Activated CD4-positive, alpha-beta T cell treated with anti-CD3 and anti-CD28 coated beads for 36 hours (primary cell): ENCODE results near the gene EML6. TPM values are rescaled to one million over a fixed set of nuclear protein-coding genes. Genes with fewer than 3 reads are reported as not detected.

Experiments
- ATAC-seq: fragments of 200-7000 bp; cut with Tn5 transposase; one replicate; pipeline ENCODE4 v1.10.0; 2021; ENCODE audit warnings: mild to moderate bottlenecking, moderate library complexity
- CTCF ChIA-PET: fragments of 350-600 bp; sonication (Branson Sonifier 250); formaldehyde crosslinking; loops from one replicate; lab custom pipeline; 2021; ENCODE audit warnings: antibody characterized with exemption; lab: Charles Lee
- POLR2A ChIA-PET: fragments of 350-600 bp; sonication (Branson Sonifier 250); formaldehyde crosslinking; loops from one replicate; lab custom pipeline; 2021; ENCODE audit warnings: antibody characterized with exemption, inconsistent platforms; lab: Charles Lee
- DNase-seq: peaks from one replicate; pipeline ENCODE4 v3.0.0-alpha.2; 2020
- H3K27ac Mint-ChIP-seq: one replicate; pipeline ENCODE4 v1.8.0; 2021; ENCODE audit warnings: mixed read lengths
- H3K27me3 Mint-ChIP-seq: one replicate; pipeline ENCODE4 v1.8.0; 2021; ENCODE audit warnings: mixed read lengths
- H3K36me3 Mint-ChIP-seq: one replicate; pipeline ENCODE4 v1.8.0; 2021; ENCODE audit warnings: low read depth, mixed read lengths
- H3K4me1 Mint-ChIP-seq: one replicate; pipeline ENCODE4 v1.8.0; 2021; ENCODE audit warnings: mixed read lengths
- H3K4me3 Mint-ChIP-seq: one replicate; pipeline ENCODE4 v1.8.0; 2021; ENCODE audit warnings: mild to moderate bottlenecking, moderate library complexity, mixed read lengths
- H3K9me3 Mint-ChIP-seq: one replicate; pipeline ENCODE4 v1.8.0; 2021; ENCODE audit warnings: low read depth, mixed read lengths
- intact Hi-C, 2 experiments: fragments of 100-400 bp; cut with DNase I in 1 of 2; cut with micrococcal nuclease in 1 of 2; formaldehyde crosslinking; loops; one replicate each; pipeline versions ENCODE4 v1.14.2 to v1.15.1; 2022 to 2024; cut with DNase I, micrococcal nuclease
- total RNA-seq, 2 experiments: library from RNA; stranded (reverse); gene quantifications; one replicate each; pipeline ENCODE4 v1.2.3, GENCODE V29; 2021

The EML6 gene
- total RNA-seq, 2 experiments from 2014 or later, result 0.16 to 0.30 TPM

DNA sequence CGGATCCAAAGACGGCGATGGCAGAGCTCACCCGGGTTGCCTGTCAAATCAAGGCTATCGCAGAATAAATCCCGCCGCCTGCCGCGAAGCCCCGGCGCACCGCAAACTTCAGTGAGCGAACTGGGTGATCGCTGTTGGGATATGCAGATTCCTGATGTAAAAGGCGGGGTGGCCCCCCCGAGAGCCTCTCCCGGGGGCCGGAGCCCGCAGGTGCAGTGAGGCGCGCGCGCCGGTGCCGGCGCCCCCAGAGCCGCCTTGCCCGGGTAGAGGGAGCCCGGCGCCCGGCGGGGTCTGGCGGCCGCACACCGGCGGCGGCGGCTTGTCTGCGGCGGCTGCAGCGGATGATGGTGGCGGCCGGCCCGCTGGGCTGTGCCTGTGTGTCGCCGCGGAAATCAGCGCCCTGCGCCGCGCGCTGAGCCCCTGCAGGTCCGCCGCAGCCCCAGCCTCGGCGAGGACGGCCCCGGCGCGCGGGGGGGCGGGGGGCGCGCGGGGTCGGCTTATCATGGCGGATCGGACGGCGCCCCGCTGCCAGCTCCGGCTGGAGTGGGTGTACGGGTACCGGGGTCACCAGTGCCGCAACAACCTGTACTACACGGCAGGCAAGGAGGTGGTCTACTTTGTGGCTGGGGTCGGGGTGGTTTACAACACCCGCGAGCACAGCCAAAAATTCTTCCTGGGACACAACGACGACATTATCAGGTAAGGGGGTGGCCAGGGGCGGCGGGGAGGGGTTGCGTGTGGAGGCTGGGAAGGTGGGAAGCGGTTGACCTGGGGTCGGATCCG is 1.3 kb downstream of the EML6 start:
- CTCF ChIA-PET, result no interaction called here
- POLR2A ChIA-PET, result no interaction called here
- Mint-ChIP-seq H3K36me3 (no peaks in the 10 kb centered on the region), H3K4me3 (peak overlapping the region; percentile 80), H3K27ac (no peak overlapping the region), H3K4me1 (peaks cover 12% of the 10 kb centered on the region), H3K27me3 (peaks cover 39% of the 10 kb centered on the region), H3K9me3 (no peaks in the 10 kb centered on the region)
- intact Hi-C loops, result loop anchor here (1.0 to 10.0 kb wide), 11 partner anchors 113 to 960 kb away; partner anchors contain the start of genes PPP4R3B (in 2 of the 2), CHAC2 (in 1 of the 2), CLHC1 (in 1 of the 2) and RPS27A (in 1 of the 2)
- DNase-seq (peak; percentile 53), ATAC-seq (no peak)

DNA sequence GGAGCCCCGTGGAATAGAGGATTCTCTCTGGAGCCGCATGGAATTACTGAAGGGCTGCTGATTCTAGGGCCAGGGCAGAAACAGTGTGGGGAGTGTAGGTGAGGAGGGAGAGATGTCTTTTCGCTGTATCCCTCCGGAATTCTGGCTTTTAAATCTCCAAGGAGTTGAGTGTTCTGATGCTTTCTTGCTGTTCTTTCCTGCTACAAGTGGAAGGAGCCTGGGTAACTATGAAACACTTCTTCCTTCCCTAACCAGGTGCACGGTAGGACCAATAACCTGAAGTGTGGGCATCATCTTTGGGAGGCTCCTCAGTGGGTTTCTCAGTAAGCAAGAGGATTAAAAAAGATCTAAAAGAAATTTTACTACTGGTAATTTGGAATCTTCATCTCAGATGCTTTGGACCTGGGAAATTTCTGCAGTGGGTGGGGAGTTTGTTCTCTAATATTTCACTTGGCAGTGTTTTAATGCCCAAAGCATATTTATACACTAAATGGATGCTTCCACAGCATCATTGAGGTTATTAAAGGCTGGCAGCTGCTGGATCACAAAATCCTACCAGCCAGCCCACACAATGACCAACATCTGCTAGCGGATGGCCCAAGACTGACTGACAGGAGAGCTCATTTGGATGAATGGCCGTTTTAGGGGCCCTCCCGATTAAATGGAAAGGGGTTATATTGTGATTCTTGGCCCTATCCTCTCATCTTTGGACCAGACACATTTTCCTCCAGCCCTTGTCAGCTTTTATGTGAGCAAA is 2.1 kb downstream of the EML6 start:
- DNase-seq, result no peak
- no peaks in the 10 kb centered on the region for H3K36me3 Mint-ChIP-seq
- intact Hi-C loops, result loop anchor here (10.0 kb wide), 4 partner anchors 449 to 961 kb away; partner anchors contain the start of genes CHAC2 (in 1 of the 2), CLHC1 (in 1 of the 2), PPP4R3B (in 1 of the 2) and RPS27A (in 1 of the 2)
- no peak overlapping the region for H3K27ac Mint-ChIP-seq
- ChIA-PET POLR2A (no interaction called here), CTCF (interaction anchor here (1.0 kb wide), 1 partner anchor 480 kb away, joined by 3 read pairs; no protein-coding TSS in a partner anchor)
- H3K9me3 Mint-ChIP-seq, result no peaks in the 10 kb centered on the region
- H3K4me1 Mint-ChIP-seq, result peaks cover 12% of the 10 kb centered on the region
- H3K27me3 Mint-ChIP-seq, result peaks cover 37% of the 10 kb centered on the region
- ATAC-seq, result no peak
- peak overlapping the region; percentile 68 for H3K4me3 Mint-ChIP-seq

DNA sequence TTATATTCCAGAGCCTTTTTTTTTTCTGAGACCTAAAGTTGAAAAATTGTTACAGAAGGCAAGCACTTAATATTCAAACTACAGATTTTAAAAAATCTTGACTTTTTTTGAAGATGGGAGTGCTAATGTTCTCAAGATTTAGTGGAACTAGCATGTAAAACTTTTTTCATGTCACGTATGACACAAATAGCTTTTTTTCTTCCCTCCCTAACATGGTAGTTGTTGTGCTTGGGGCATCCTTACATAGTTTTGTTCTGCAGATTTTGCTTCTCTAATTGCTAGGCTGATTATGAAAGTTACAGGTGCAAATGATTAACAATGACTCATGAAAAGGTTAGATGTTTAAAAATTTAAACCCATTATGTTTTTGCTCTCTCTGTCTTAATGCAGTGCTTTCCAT is 3.0 kb downstream of the EML6 start:
- DNase-seq (no peak), ATAC-seq (no peak)
- H3K36me3 Mint-ChIP-seq, result no peaks in the 10 kb centered on the region
- no peak overlapping the region for H3K27ac Mint-ChIP-seq
- peaks cover 12% of the 10 kb centered on the region for H3K4me1 Mint-ChIP-seq
- intact Hi-C loops, result loop anchor here (10.0 kb wide), 4 partner anchors 448 to 962 kb away; partner anchors contain the start of genes CHAC2 (in 1 of the 2), CLHC1 (in 1 of the 2), PPP4R3B (in 1 of the 2) and RPS27A (in 1 of the 2)
- ChIA-PET CTCF (interaction anchor here (1.0 kb wide), 1 partner anchor 481 kb away, joined by 3 read pairs; no protein-coding TSS in a partner anchor), POLR2A (no interaction called here)
- no peaks in the 10 kb centered on the region for H3K9me3 Mint-ChIP-seq
- H3K27me3 Mint-ChIP-seq, result peaks cover 41% of the 10 kb centered on the region
- H3K4me3 Mint-ChIP-seq, result no peak overlapping the region

DNA sequence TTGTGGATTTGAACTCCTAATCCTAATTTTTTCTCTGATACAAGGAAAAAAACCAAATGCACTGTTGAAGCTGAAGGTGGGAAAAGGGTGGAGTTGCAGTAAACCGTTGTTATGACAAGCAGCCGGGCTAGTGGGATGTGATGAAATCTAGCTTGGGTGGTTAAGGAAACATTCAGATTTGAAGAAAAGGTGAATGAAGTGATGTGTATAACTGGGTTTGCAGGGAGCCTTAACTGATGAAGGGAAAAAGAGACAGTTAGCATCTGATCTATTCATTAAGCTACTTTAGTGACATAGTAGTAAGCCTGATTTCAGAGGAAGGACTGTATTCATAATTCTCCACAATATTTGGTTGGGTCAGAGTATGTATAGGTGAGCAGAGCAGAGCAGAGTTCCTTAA is 3.5 kb downstream of the EML6 start:
- Mint-ChIP-seq H3K27ac (no peak overlapping the region), H3K4me1 (peaks cover 12% of the 10 kb centered on the region), H3K27me3 (peaks cover 44% of the 10 kb centered on the region), H3K9me3 (no peaks in the 10 kb centered on the region), H3K36me3 (no peaks in the 10 kb centered on the region), H3K4me3 (no peak overlapping the region)
- intact Hi-C loops, result loop anchor here (10.0 kb wide), 4 partner anchors 448 to 962 kb away; partner anchors contain the start of genes CHAC2 (in 1 of the 2), CLHC1 (in 1 of the 2), PPP4R3B (in 1 of the 2) and RPS27A (in 1 of the 2)
- ATAC-seq, result no peak
- ChIA-PET POLR2A (no interaction called here), CTCF (interaction anchor here (1.0 kb wide), 1 partner anchor 9 kb away, joined by 3 read pairs; no protein-coding TSS in a partner anchor)
- DNase-seq, result no peak

DNA sequence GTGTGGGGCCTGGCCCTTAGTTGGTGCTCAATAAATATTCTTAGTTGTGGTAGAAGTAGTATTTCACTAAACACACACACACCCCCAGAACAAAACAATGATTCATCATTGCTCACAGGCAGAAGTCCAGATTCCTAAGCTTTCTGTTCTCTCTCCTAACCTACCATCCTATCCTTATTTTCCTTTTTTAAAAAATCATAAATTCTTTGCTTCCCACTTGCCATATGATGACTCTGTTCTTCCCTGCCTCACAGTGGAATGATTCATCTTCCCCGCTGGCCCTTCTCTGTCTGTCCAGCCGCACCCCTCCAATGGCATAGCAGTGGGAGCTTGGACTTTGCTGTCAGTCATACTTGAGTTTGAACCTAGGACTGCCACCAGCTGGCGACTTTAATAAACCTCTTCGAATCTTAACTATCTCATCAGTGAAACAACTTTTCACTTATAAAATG is 5.2 kb downstream of the EML6 start:
- no peaks in the 10 kb centered on the region for H3K36me3 Mint-ChIP-seq
- intact Hi-C loops, result loop anchor here (10.0 kb wide), 4 partner anchors 446 to 964 kb away; partner anchors contain the start of genes CHAC2 (in 1 of the 2), CLHC1 (in 1 of the 2), PPP4R3B (in 1 of the 2) and RPS27A (in 1 of the 2)

DNA sequence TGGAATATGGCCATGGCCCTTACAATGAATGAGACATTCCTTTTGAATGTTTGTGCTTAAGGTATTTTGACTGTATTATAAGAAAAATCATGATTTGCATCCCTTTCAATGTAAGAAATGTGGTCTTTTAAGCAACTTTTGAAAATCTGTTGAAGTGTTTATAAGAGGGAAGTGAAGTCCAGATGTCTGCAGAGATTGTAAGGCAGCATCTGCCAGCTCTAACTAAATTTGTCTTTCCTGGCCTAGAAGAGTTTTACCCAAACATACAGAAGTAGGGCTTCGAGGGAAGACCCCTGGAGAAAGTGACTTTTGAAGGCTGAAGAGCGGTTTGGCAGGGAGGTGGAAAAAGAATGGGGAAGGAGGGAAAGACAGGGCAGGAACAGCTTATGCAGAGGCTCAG is 12.2 kb downstream of the EML6 start:
- intact Hi-C loops, result no loop called here
- CTCF ChIA-PET, result interaction anchor here (0.6 to 1.0 kb wide), 2 partner anchors 22 to 70 kb away, joined by 3 read pairs; no protein-coding TSS in a partner anchor
- Mint-ChIP-seq H3K36me3 (no peaks in the 10 kb centered on the region), H3K9me3 (no peaks in the 10 kb centered on the region), H3K4me1 (no peaks in the 10 kb centered on the region), H3K4me3 (no peak overlapping the region), H3K27ac (no peak overlapping the region), H3K27me3 (peaks cover 15% of the 10 kb centered on the region)
- DNase-seq (no peak), ATAC-seq (no peak)
- POLR2A ChIA-PET, result no interaction called here

More for the DNA sequence above, 5.2 kb downstream of the EML6 start:
- H3K27me3 Mint-ChIP-seq, result peaks cover 47% of the 10 kb centered on the region
- no peak overlapping the region for H3K4me3 Mint-ChIP-seq
- ATAC-seq (no peak), DNase-seq (no peak)
- H3K9me3 Mint-ChIP-seq, result no peaks in the 10 kb centered on the region
- POLR2A ChIA-PET, result no interaction called here
- H3K4me1 Mint-ChIP-seq, result peaks cover 6% of the 10 kb centered on the region
- CTCF ChIA-PET, result interaction anchor here (1.0 to 1.1 kb wide), 2 partner anchors 24 to 110 kb away, joined by 3 read pairs; no protein-coding TSS in a partner anchor
- no peak overlapping the region for H3K27ac Mint-ChIP-seq

DNA sequence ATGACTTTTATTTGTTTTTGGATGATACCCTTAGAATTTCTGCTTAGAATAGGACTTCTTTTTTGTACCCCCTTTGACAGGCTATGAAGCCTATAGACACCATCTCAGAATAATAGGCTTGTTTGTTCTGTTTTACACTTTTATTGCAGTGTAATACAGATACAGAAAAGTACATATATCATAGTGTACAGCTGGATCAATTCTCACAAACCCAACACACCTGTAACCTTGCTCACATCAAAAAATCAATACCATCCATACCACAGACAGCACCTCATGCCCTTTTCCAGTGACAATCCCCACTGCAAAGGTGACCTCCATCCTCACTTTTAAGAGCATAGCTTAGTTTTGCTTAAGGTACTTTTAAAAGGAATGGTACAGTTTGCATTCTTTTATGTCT is 14.8 kb downstream of the EML6 start:
- ChIA-PET CTCF (no interaction called here), POLR2A (no interaction called here)
- intact Hi-C loops, result no loop called here

DNA sequence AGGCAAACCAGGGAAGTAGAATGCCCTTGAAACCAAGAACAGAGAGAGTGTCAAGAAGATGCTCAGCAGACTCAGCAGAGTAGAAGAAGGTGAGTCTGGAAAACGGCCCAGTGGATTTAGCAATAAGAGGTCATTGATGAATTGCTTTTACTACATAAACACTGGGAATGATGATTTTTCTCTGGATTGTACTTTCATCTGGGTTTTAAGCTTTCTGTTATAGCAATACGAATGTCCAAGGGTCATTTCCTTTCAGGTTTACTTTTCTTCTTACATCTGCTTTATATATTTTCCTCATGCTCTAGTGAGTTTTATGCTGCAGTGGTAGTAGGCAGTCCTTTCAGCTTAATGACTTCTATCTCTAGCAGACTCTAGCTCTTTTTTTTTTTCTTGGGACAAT is 16.9 kb downstream of the EML6 start:
- ChIA-PET CTCF (interaction anchor here (1.1 kb wide), 1 partner anchor 55 kb away, joined by 3 read pairs; no protein-coding TSS in a partner anchor), POLR2A (no interaction called here)
- no peak overlapping the region for H3K27ac Mint-ChIP-seq

More for the DNA sequence above, 14.8 kb downstream of the EML6 start:
- H3K9me3 Mint-ChIP-seq, result no peaks in the 10 kb centered on the region
- H3K4me1 Mint-ChIP-seq, result no peaks in the 10 kb centered on the region
- ATAC-seq, result no peak
- no peak overlapping the region for H3K27ac Mint-ChIP-seq
- H3K27me3 Mint-ChIP-seq, result peaks cover 11% of the 10 kb centered on the region
- H3K36me3 Mint-ChIP-seq, result no peaks in the 10 kb centered on the region
- no peak for DNase-seq
- no peak overlapping the region for H3K4me3 Mint-ChIP-seq

DNA sequence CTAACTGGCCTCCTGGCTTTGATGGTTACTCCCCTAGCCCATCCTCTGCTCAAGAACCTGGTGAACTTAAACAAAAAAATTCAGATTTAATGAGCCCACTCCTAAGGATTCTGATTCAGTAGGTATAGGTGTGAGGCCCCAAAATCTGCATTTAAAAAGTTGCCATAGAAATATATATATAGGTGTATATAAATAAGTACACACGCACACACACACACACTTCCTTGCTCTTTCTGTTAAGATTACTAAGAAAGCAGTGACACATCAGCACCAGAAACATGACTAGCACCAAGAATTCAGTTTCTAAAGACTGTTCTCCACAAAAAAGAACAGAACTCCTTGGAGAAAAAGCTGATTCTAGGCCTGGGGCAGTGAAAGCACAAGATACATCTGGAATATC is 17.8 kb downstream of the EML6 start:
- ChIA-PET POLR2A (no interaction called here), CTCF (interaction anchor here (1.1 kb wide), 1 partner anchor 56 kb away, joined by 3 read pairs; no protein-coding TSS in a partner anchor)
- Mint-ChIP-seq H3K9me3 (no peaks in the 10 kb centered on the region), H3K27me3 (peaks cover 5% of the 10 kb centered on the region), H3K27ac (no peak overlapping the region), H3K4me3 (no peak overlapping the region), H3K4me1 (no peaks in the 10 kb centered on the region), H3K36me3 (no peaks in the 10 kb centered on the region)
- ATAC-seq (no peak), DNase-seq (no peak)
- intact Hi-C loops, result no loop called here

More for the DNA sequence above, 16.9 kb downstream of the EML6 start:
- DNase-seq (no peak), ATAC-seq (no peak)
- Mint-ChIP-seq H3K27me3 (peaks cover 5% of the 10 kb centered on the region), H3K9me3 (no peaks in the 10 kb centered on the region), H3K4me1 (no peaks in the 10 kb centered on the region), H3K4me3 (no peak overlapping the region), H3K36me3 (no peaks in the 10 kb centered on the region)
- intact Hi-C loops, result no loop called here

DNA sequence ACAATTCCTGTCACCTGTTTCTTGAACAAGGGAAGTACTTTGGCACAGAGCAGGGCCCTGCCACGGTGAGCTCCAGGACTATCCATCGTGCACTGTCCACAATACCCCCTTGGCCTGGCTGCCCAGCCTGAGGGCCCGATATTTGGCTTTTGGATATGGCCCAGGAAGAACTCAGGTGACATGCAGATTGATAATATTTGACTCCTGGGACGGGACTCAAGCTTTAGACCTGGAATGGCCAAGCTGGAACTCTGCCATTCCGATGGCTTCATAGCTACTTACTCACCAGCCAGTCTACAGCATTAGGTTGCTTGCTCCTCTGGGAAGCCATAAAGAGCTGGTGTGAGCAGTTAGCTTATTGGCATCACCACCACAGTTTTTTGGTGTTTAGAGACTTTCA is 26.6 kb downstream of the EML6 start:
- ChIA-PET POLR2A (no interaction called here), CTCF (no interaction called here)
- H3K4me3 Mint-ChIP-seq, result no peak overlapping the region

DNA sequence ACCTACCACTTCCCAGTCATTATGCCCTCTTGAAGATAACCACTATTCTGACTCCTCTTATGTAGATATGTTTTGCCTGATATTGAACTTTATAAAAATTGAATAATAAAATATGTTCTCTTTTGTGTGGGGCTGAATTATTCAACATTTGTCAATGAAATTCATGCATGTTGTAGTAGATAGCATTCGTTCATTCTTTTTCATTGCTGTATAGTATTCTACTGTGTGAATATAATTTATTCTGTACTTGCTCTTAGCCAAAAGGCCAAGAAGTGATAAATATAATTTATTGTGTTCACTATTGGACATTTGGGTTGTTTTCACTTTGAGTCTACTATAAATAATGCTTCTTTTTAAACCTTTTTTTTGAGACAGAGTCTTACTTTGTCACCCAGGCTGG is 29.0 kb downstream of the EML6 start:
- no peak for ATAC-seq
- POLR2A ChIA-PET, result no interaction called here
- Mint-ChIP-seq H3K9me3 (no peaks in the 10 kb centered on the region), H3K4me3 (no peak overlapping the region), H3K27ac (no peak overlapping the region), H3K36me3 (no peaks in the 10 kb centered on the region), H3K27me3 (no peaks in the 10 kb centered on the region), H3K4me1 (peaks cover 3% of the 10 kb centered on the region)
- no peak for DNase-seq
- intact Hi-C loops, result no loop called here
- CTCF ChIA-PET, result no interaction called here

More for the DNA sequence above, 26.6 kb downstream of the EML6 start:
- Mint-ChIP-seq H3K9me3 (no peaks in the 10 kb centered on the region), H3K36me3 (no peaks in the 10 kb centered on the region), H3K27me3 (no peaks in the 10 kb centered on the region), H3K27ac (no peak overlapping the region), H3K4me1 (no peaks in the 10 kb centered on the region)
- intact Hi-C loops, result no loop called here
- ATAC-seq, result no peak
- DNase-seq, result no peak
